ENCODE data around the gene VPS13D. TPM values are rescaled to one million over a fixed set of nuclear protein-coding genes. Genes with fewer than 3 reads are reported as not detected.

VPS13D gene
- total RNA-seq, 1 experiment from 2014 or later = 31.6 TPM

GRCh38 chr1:12516741-12517140, 286.9 kb downstream of the VPS13D start:
- Histone ChIP-seq H3K36me3 (ENCODE audit: control insufficient read depth in 1 of 2, insufficient read depth in 2 of 2, low read length in 2 of 2) (no peaks in the 10 kb centered on the region), H3K27me3 (ENCODE audit: insufficient read depth, low read length) (no peaks in the 10 kb centered on the region), H3K9me2 (ENCODE audit: insufficient read depth) (no peaks in the 10 kb centered on the region), H3K4me1 (ENCODE audit: control insufficient read depth in 1 of 2, insufficient read depth in 2 of 2, low read length in 2 of 2) (peaks cover 4 to 24% of the 10 kb centered on the region in 2 experiments), H3K4me2 (ENCODE audit: low read length) (no peak overlapping the region), H3K9ac (ENCODE audit: low read length) (no peak overlapping the region), H3K27ac (ENCODE audit: low read depth, low read length) (no peak overlapping the region), H3K4me3 (replicated peaks in 1 of 2; ENCODE audit: low read depth in 1 of 2, low read length in 2 of 2) (no peak overlapping the region), H3K9me3 (ENCODE audit: control insufficient read depth in 1 of 2, insufficient read depth in 1 of 2, low read depth in 1 of 2, low read length in 2 of 2) (no peaks in the 10 kb centered on the region), H2AFZ (ENCODE audit: low read depth, low read length, poor library complexity, severe bottlenecking) (no peak overlapping the region), H3K79me2 (ENCODE audit: insufficient read depth, low read length) (no peaks in the 10 kb centered on the region), H4K20me1 (ENCODE audit: insufficient read depth) (no peaks in the 10 kb centered on the region)
- TF ChIP-seq MAX (IDR thresholded peaks at IDR 0.05) (no peak), POLR2A (IDR thresholded peaks at IDR 0.05; ENCODE audit: borderline replicate concordance, extremely low read depth, insufficient read depth, insufficient read length) (no peak), CBX3 (IDR thresholded peaks at IDR 0.05; ENCODE audit: low read depth) (no peak), FOSL1 (IDR thresholded peaks at IDR 0.05; ENCODE audit: low read depth) (no peak), JUND (IDR thresholded peaks at IDR 0.05) (no peak), RAD21 (IDR thresholded peaks at IDR 0.05; ENCODE audit: low read depth) (no peak), ATF3 (IDR thresholded peaks at IDR 0.05) (no peak)
- RAD21 ChIA-PET (ENCODE audit: low non-redundant PET in 1 of 2, low total read pairs in 2 of 2, uncharacterized antibody in 2 of 2, unreplicated experiment in 2 of 2) = no interaction called here
- no peak for DNase-seq (ENCODE audit: low read depth, low spot score)
- no peak for ATAC-seq
- CTCF ChIA-PET = no interaction called here
- BruUV-seq (replicated peaks) = no TSS peak
- intact Hi-C loops (cut with micrococcal nuclease) = no loop called here
- POLR2A ChIA-PET = no interaction called here

- Histone ChIP-seq H3K9me3 (ENCODE audit: control insufficient read depth in 1 of 2, insufficient read depth in 1 of 2, low read depth in 1 of 2, low read length in 2 of 2) (no peaks in the 10 kb centered on the region), H3K36me3 (ENCODE audit: control insufficient read depth in 1 of 2, insufficient read depth in 2 of 2, low read length in 2 of 2) (no peaks in the 10 kb centered on the region), H3K4me2 (ENCODE audit: low read length) (no peak overlapping the region), H2AFZ (ENCODE audit: low read depth, low read length, poor library complexity, severe bottlenecking) (no peak overlapping the region), H3K9ac (ENCODE audit: low read length) (no peak overlapping the region), H3K27me3 (ENCODE audit: insufficient read depth, low read length) (no peaks in the 10 kb centered on the region), H3K9me2 (ENCODE audit: insufficient read depth) (no peaks in the 10 kb centered on the region), H3K4me1 (ENCODE audit: control insufficient read depth in 1 of 2, insufficient read depth in 2 of 2, low read length in 2 of 2) (peaks cover 0 to 5% of the 10 kb centered on the region in 2 experiments; a peak in 2 of 4 replicates), H3K79me2 (ENCODE audit: insufficient read depth, low read length) (no peaks in the 10 kb centered on the region), H3K27ac (ENCODE audit: low read depth, low read length) (no peak overlapping the region), H3K4me3 (replicated peaks in 1 of 2; ENCODE audit: low read depth in 1 of 2, low read length in 2 of 2) (no peak overlapping the region), H4K20me1 (ENCODE audit: insufficient read depth) (no peaks in the 10 kb centered on the region)
- CTCF ChIA-PET = interaction anchor here (0.7 kb wide), 1 partner anchor 101 kb away, joined by 3 read pairs; no protein-coding TSS in a partner anchor
- no peak for ATAC-seq
- RAD21 ChIA-PET (ENCODE audit: low non-redundant PET in 1 of 2, low total read pairs in 2 of 2, uncharacterized antibody in 2 of 2, unreplicated experiment in 2 of 2) = no interaction called here
- TF ChIP-seq SP1 (IDR thresholded peaks at IDR 0.05; ENCODE audit: low read depth) = no peak
- no peak for TF ChIP-seq POLR2AphosphoS5 (IDR thresholded peaks at IDR 0.05; ENCODE audit: low read depth, low read length)
- TF ChIP-seq REST (IDR thresholded peaks at IDR 0.05; ENCODE audit: low read depth) = no peak
- TF ChIP-seq SRF (IDR thresholded peaks at IDR 0.05; ENCODE audit: low read depth) = no peak
- no peak for TF ChIP-seq EZH2phosphoT487 (IDR thresholded peaks at IDR 0.05; ENCODE audit: borderline replicate concordance)
- TF ChIP-seq JUND (IDR thresholded peaks at IDR 0.05) = no peak
- no peak for TF ChIP-seq ZNF274 (IDR thresholded peaks at IDR 0.05; ENCODE audit: low read depth, low read length)
- intact Hi-C loops (cut with micrococcal nuclease) = no loop called here
- POLR2A ChIA-PET = interaction anchor here (1.4 kb wide), 1 partner anchor 9 kb away, joined by 3 read pairs; no protein-coding TSS in a partner anchor
- BruUV-seq (replicated peaks) = no TSS peak
- DNase-seq (ENCODE audit: low read depth, low spot score) = no peak
These were observed 289.3 kb downstream of the VPS13D start for GRCh38 chr1:12518931-12519692.

Measured in HCT116 (cell line).